Astrocyte (in vitro differentiated cells and primary cell): ENCODE results near the gene TCF3. TPM values are rescaled to one million over a fixed set of nuclear protein-coding genes. Genes with fewer than 3 reads are reported as not detected.

Experiments used
- DNase-seq: peaks from one replicate; pipeline ENCODE4 v3.0.0-alpha.2; 2010; ENCODE audit warnings: low read depth
- FAIRE-seq: peaks from 2 replicates; lab custom pipeline; 2011; peaks lifted over from hg19 to GRCh38; lab: Jason Lieb, UNC
- H2AFZ ChIP-seq: 2 replicates; pipeline ENCODE4 v1.6.0; 2012; ENCODE audit warnings: low read depth, low read length, inconsistent platforms
- H3K27ac ChIP-seq: 2 replicates; pipeline ENCODE4 v1.5.1; 2011; ENCODE audit warnings: low read depth, low read length, inconsistent platforms
- H3K27me3 ChIP-seq: 2 replicates; pipeline ENCODE4 v1.6.0; 2011; ENCODE audit warnings: low read length, inconsistent platforms; ENCODE audit not compliant: insufficient read depth
- H3K36me3 ChIP-seq: 2 replicates; pipeline ENCODE4 v1.5.1; 2011; ENCODE audit warnings: low read length, inconsistent platforms; ENCODE audit not compliant: insufficient read depth
- H3K4me1 ChIP-seq: 2 replicates; pipeline ENCODE4 v1.5.1; 2011; ENCODE audit warnings: low read length, inconsistent platforms; ENCODE audit not compliant: insufficient read depth
- H3K4me2 ChIP-seq: 2 replicates; pipeline ENCODE4 v1.6.0; 2012; ENCODE audit warnings: low read length, inconsistent platforms
- H3K4me3 ChIP-seq: 2 replicates; pipeline ENCODE4 v1.5.1; 2011; ENCODE audit warnings: low read depth, mild to moderate bottlenecking, low read length, inconsistent platforms; ENCODE audit not compliant: insufficient read depth
- H3K79me2 ChIP-seq: 2 replicates; pipeline ENCODE4 v1.6.0; 2012; ENCODE audit warnings: mild to moderate bottlenecking, low read length, inconsistent platforms; ENCODE audit not compliant: insufficient read depth
- H3K9ac ChIP-seq: 2 replicates; pipeline ENCODE4 v1.6.0; 2012; ENCODE audit warnings: mild to moderate bottlenecking, low read length, inconsistent platforms
- H3K9me3 ChIP-seq: 2 replicates; pipeline ENCODE4 v1.5.1; 2012; ENCODE audit warnings: low read depth, mild to moderate bottlenecking, low read length, inconsistent platforms; ENCODE audit not compliant: insufficient read depth
- H4K20me1 ChIP-seq: 2 replicates; pipeline ENCODE4 v1.6.0; 2012; ENCODE audit warnings: low read length, inconsistent platforms; ENCODE audit not compliant: insufficient read depth
- H3K27ac Mint-ChIP-seq: one replicate; pipeline ENCODE4 v1.8.0; 2021; ENCODE audit warnings: mild to moderate bottlenecking, mixed read lengths; ENCODE audit not compliant: unreplicated experiment
- H3K27me3 Mint-ChIP-seq: one replicate; pipeline ENCODE4 v1.8.0; 2021; ENCODE audit warnings: low read depth, mixed read lengths; ENCODE audit not compliant: unreplicated experiment
- H3K36me3 Mint-ChIP-seq: one replicate; pipeline ENCODE4 v1.8.0; 2021; ENCODE audit warnings: low read depth, mixed read lengths; ENCODE audit not compliant: unreplicated experiment
- H3K4me1 Mint-ChIP-seq: one replicate; pipeline ENCODE4 v1.8.0; 2021; ENCODE audit warnings: low read depth, mixed read lengths; ENCODE audit not compliant: unreplicated experiment
- H3K4me3 Mint-ChIP-seq: one replicate; pipeline ENCODE4 v1.8.0; 2021; ENCODE audit warnings: mild to moderate bottlenecking, moderate library complexity, mixed read lengths; ENCODE audit not compliant: unreplicated experiment
- H3K9me3 Mint-ChIP-seq: one replicate; pipeline ENCODE4 v1.8.0; 2021; ENCODE audit warnings: mild to moderate bottlenecking, mixed read lengths; ENCODE audit not compliant: unreplicated experiment
- EZH2 ChIP-seq: IDR thresholded peaks from 2 replicates; pipeline ENCODE4 v1.6.1; 2012; ENCODE audit warnings: mild to moderate bottlenecking, low read length, inconsistent platforms; ENCODE audit not compliant: insufficient read depth
- total RNA-seq: library from RNA; stranded (reverse); gene quantifications from 2 replicates; pipeline ENCODE4 v1.2.1, GENCODE V29; 2021
- TF ChIP-seq, protein P1 (sequence below): IDR thresholded peaks from 2 replicates; pipeline ENCODE4 v1.5.1; 2011; ENCODE audit warnings: low read depth, mild to moderate bottlenecking, inconsistent platforms, low read length, moderate library complexity; ENCODE audit not compliant: insufficient read depth

Gene TCF3
- total RNA-seq, 1 donor from 2014 or later: 173 TPM

DNA sequence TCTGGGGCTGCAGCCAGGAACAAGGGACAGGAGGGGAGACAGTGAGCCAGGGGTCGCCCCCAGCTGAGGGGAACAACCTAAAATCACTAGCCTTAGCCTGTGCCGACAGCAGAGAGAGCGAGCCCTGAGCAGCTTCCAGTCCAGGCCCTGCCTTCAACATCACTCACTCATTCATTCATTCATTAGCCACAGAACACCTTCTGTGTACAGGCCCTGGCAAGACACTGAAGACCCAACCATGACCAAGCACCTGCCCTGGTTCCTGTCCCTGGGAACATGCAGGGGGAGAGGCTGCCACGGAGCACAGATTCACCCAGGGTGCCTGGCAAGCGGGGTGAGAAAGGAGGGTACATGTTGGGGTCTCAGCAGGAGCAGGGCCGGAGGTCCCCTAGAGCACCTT lies 89.2 kb downstream of the TCF3 start:
- H4K20me1 ChIP-seq: peaks cover 76% of the 10 kb centered on the region
- H3K79me2 ChIP-seq: peaks cover 85% of the 10 kb centered on the region
- Mint-ChIP-seq H3K36me3 (peaks cover 4% of the 10 kb centered on the region), H3K4me3 (no peak overlapping the region), H3K27me3 (no peaks in the 10 kb centered on the region), H3K27ac (peak overlapping the region; percentile 24), H3K4me1 (no peaks in the 10 kb centered on the region), H3K9me3 (no peaks in the 10 kb centered on the region)
- no peak for DNase-seq
- TF ChIP-seq, protein P1, sequence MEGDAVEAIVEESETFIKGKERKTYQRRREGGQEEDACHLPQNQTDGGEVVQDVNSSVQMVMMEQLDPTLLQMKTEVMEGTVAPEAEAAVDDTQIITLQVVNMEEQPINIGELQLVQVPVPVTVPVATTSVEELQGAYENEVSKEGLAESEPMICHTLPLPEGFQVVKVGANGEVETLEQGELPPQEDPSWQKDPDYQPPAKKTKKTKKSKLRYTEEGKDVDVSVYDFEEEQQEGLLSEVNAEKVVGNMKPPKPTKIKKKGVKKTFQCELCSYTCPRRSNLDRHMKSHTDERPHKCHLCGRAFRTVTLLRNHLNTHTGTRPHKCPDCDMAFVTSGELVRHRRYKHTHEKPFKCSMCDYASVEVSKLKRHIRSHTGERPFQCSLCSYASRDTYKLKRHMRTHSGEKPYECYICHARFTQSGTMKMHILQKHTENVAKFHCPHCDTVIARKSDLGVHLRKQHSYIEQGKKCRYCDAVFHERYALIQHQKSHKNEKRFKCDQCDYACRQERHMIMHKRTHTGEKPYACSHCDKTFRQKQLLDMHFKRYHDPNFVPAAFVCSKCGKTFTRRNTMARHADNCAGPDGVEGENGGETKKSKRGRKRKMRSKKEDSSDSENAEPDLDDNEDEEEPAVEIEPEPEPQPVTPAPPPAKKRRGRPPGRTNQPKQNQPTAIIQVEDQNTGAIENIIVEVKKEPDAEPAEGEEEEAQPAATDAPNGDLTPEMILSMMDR: no peak
- no peak for TF ChIP-seq EZH2
- H3K4me2 ChIP-seq: no peak overlapping the region
- no peak for FAIRE-seq
- no peak overlapping the region for H3K27ac ChIP-seq
- H3K36me3 ChIP-seq: no peaks in the 10 kb centered on the region
- no peak overlapping the region for H3K9ac ChIP-seq
- peaks cover 10% of the 10 kb centered on the region for H3K4me1 ChIP-seq
- no peaks in the 10 kb centered on the region for H3K9me3 ChIP-seq
- H2AFZ ChIP-seq: no peak overlapping the region
- no peak overlapping the region for H3K4me3 ChIP-seq
- H3K27me3 ChIP-seq: no peaks in the 10 kb centered on the region

DNA sequence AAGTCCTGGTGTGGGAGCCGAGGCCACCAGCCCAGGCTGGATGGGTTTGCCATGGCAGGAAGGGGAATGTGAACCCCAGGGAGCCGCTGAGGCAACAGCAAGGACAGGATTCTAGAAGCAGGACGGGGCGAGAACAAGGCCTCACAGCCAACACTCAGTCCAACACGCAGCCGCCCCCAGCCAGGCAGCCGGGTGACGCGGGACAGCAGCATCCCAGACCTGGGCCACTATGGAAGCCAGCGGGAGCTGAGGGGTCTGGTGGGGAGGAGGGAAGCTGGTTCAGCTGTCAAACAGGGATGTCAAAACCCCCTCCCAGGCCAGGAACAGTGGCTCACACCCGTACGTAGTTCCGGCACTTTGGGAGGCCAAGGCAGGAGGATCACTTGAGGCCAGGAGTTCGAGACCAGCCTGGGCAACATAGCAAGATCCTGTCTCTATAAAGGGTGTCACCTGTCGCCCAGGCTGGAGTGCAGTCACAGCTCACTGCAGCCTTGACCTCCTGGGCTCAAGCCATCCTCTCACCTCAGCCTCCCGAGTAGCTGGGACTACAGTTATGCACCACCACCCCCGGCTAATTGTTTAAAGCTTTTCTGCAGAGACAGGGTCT lies 91.1 kb downstream of the TCF3 start:
- no peaks in the 10 kb centered on the region for H3K36me3 ChIP-seq
- H3K79me2 ChIP-seq: peaks cover 89% of the 10 kb centered on the region
- no peak overlapping the region for H3K4me3 ChIP-seq
- Mint-ChIP-seq H3K4me1 (no peaks in the 10 kb centered on the region), H3K27me3 (no peaks in the 10 kb centered on the region), H3K4me3 (no peak overlapping the region), H3K27ac (no peak overlapping the region), H3K36me3 (peaks cover 7% of the 10 kb centered on the region), H3K9me3 (no peaks in the 10 kb centered on the region)
- peaks cover 92% of the 10 kb centered on the region for H4K20me1 ChIP-seq
- no peak overlapping the region for H3K27ac ChIP-seq
- H3K4me1 ChIP-seq: peaks cover 10% of the 10 kb centered on the region
- H3K27me3 ChIP-seq: no peaks in the 10 kb centered on the region
- no peak for FAIRE-seq
- no peak for DNase-seq
- H3K9me3 ChIP-seq: no peaks in the 10 kb centered on the region
- no peak overlapping the region for H2AFZ ChIP-seq
- H3K9ac ChIP-seq: no peak overlapping the region
- no peak overlapping the region for H3K4me2 ChIP-seq
- TF ChIP-seq, protein P1: no peak
- no peak for TF ChIP-seq EZH2

DNA sequence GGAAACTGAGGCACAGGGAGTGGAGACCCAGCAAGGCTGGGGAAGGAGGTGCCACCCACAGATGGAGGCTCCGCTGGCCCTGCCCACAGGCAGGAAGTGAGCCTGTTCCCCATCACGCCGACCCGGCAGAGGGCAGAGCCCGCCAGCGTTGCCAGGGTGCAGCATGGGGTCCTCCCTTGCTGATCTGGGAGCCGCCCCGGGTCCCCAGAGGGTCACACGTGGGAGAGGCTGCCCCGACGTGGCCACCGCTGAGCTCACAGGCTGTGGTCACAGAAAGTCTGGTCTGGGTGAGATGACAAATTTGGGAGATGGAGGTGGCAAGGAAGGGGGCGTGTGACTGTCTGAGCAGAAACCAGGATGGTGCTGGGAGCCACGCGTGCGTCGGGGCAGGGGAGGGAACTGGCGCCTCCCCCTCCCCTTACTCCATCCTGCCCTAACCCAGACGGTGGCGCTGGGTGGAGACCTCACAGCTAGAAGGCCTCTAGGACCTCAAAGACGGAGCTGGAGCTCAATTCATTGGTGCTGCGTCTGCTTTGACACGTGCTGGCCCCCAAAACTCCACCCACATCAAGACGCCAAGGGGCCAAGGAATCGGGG lies 92.0 kb downstream of the TCF3 start:
- Histone ChIP-seq H4K20me1 (peaks cover 83% of the 10 kb centered on the region), H3K27ac (no peak overlapping the region), H3K36me3 (no peaks in the 10 kb centered on the region), H3K4me3 (no peak overlapping the region), H3K9ac (no peak overlapping the region), H3K9me3 (no peaks in the 10 kb centered on the region), H3K4me1 (peaks cover under 1% of the 10 kb centered on the region), H3K27me3 (no peaks in the 10 kb centered on the region), H3K4me2 (no peak overlapping the region), H2AFZ (no peak overlapping the region), H3K79me2 (peaks cover 81% of the 10 kb centered on the region)
- H3K27ac Mint-ChIP-seq: no peak overlapping the region
- H3K4me3 Mint-ChIP-seq: no peak overlapping the region
- DNase-seq (no peak), FAIRE-seq (no peak)
- no peak for TF ChIP-seq EZH2
- H3K36me3 Mint-ChIP-seq: peaks cover 7% of the 10 kb centered on the region
- no peaks in the 10 kb centered on the region for H3K9me3 Mint-ChIP-seq
- H3K27me3 Mint-ChIP-seq: no peaks in the 10 kb centered on the region
- no peaks in the 10 kb centered on the region for H3K4me1 Mint-ChIP-seq

Other genes starting within 250 kb of the TCF3 start
- 94.7 and 108 TPM in 2 replicates for gene DAZAP1, start 245.0 kb downstream of the TCF3 start, total RNA-seq
- 973 and 1,045 TPM in 2 replicates for gene RPS15, start 214.2 kb downstream of the TCF3 start, total RNA-seq
- gene APC2, start 202.5 kb downstream of the TCF3 start, total RNA-seq: 5.5 and 7.1 TPM in 2 replicates
- 30.2 and 32.4 TPM in 2 replicates for gene C19orf25, start 173.4 kb downstream of the TCF3 start, total RNA-seq
- gene PCSK4, start 162.3 kb downstream of the TCF3 start, total RNA-seq: 2.7 and 3.9 TPM in 2 replicates
- 5.7 and 6.6 TPM in 2 replicates for gene REEP6, start 161.4 kb downstream of the TCF3 start, total RNA-seq
- 4.7 and 5.5 TPM in 2 replicates for gene ADAMTSL5, start 139.6 kb downstream of the TCF3 start, total RNA-seq
- 0.09 TPM in 1 of 2 replicates, not detected in the other for gene PLK5, start 128.5 kb downstream of the TCF3 start, total RNA-seq
- gene MEX3D, start 84.3 kb downstream of the TCF3 start, total RNA-seq: 51.8 and 52.1 TPM in 2 replicates
- 64.0 and 71.9 TPM in 2 replicates for gene MBD3, start 59.8 kb downstream of the TCF3 start, total RNA-seq
- gene UQCR11, start 47.2 kb downstream of the TCF3 start, total RNA-seq: 255 and 257 TPM in 2 replicates
- not detected in 2 replicates for gene ONECUT3, start 100.9 kb upstream of the TCF3 start, total RNA-seq
- 3.0 and 4.4 TPM in 2 replicates for gene ATP8B3, start 159.7 kb upstream of the TCF3 start, total RNA-seq
- 35.5 and 36.2 TPM in 2 replicates for gene REXO1, start 195.9 kb upstream of the TCF3 start, total RNA-seq
- 52.4 and 58.1 TPM in 2 replicates for gene KLF16, start 211.0 kb upstream of the TCF3 start, total RNA-seq
- 56.7 and 61.4 TPM in 2 replicates for gene ABHD17A, start 232.9 kb upstream of the TCF3 start, total RNA-seq